Stimulated activated CD8-positive, alpha-beta memory T cell treated with anti-CD3 and anti-CD28 coated beads, Interleukin-4, amount 100 ng/mL, for 4 hours (primary cell): ENCODE data around the gene DGCR8.
A peak's percentile ranks its signal among the peaks of the same experiment; 100 is the strongest.

Experiments
- DNase-seq, 2 donors: peaks; one replicate each; pipeline ENCODE4 v3.0.0-alpha.2; 2020; ENCODE audit warnings: low read depth in 2 of 2, low spot score in 1 of 2

The DGCR8 gene

GRCh38 chr22:20108757-20109230 is 28.8 kb downstream of the DGCR8 start:
- DNase-seq: no peak

GRCh38 chr22:20109411-20110358 is 29.6 kb downstream of the DGCR8 start:
- DNase-seq: no peak

- no peak for DNase-seq
These were observed 30.4 kb downstream of the DGCR8 start for GRCh38 chr22:20110359-20110985.

- DNase-seq: no peak
These were observed 31.1 kb downstream of the DGCR8 start for GRCh38 chr22:20111045-20111688.

- no peak for DNase-seq
These were observed 31.9 kb downstream of the DGCR8 start for GRCh38 chr22:20111689-20112622.

- DNase-seq: no peak
These were observed 32.8 kb downstream of the DGCR8 start for GRCh38 chr22:20112623-20113511.

GRCh38 chr22:20113551-20114310 is 33.7 kb downstream of the DGCR8 start:
- DNase-seq: no peak

GRCh38 chr22:20114506-20115475 is 34.8 kb downstream of the DGCR8 start:
- DNase-seq: no peak

GRCh38 chr22:20115691-20116375 is 35.8 kb downstream of the DGCR8 start, which contains the start of gene RANBP1:
RANBP1 (plus strand) TSS chr22:20116104; CDS start chr22:20116185, 81 bp downstream.
- DNase-seq: no peak

GRCh38 chr22:20116376-20116950 is 36.4 kb downstream of the DGCR8 start:
- DNase-seq: no peak

GRCh38 chr22:20116951-20117632 is 37.1 kb downstream of the DGCR8 start, which contains the start of gene TRMT2A:
TRMT2A (minus strand) TSS chr22:20117226; CDS start chr22:20116906, 320 bp downstream.
- DNase-seq: peak; percentile 88 to 93

- peak; percentile 64 to 67 for DNase-seq
These were observed 37.7 kb downstream of the DGCR8 start for GRCh38 chr22:20117633-20118299.

- no peak for DNase-seq
These were observed 38.4 kb downstream of the DGCR8 start for GRCh38 chr22:20118300-20119020.

- no peak for DNase-seq
These were observed 41.9 kb downstream of the DGCR8 start for GRCh38 chr22:20121856-20122415.
